ENCODE measurements around the gene PRKCE. TPM values are rescaled to one million over a fixed set of nuclear protein-coding genes. Genes with fewer than 3 reads are reported as not detected.
"Not testable (repeated sequence)": the region's sequence is repeated elsewhere in the genome, so short reads cannot be mapped to it uniquely, and the experiment has no call there.

The PRKCE gene
- total RNA-seq, 1 donor from 2014 or later: 2.4 TPM

- DNase-seq (ENCODE audit: low read depth): no peak
Measured at GRCh38 chr2:45883603-45884000, 232.1 kb downstream of the PRKCE start.

GRCh38 chr2:45884126-45884525, 232.7 kb downstream of the PRKCE start:
- DNase-seq (ENCODE audit: low read depth): no peak

- peak; percentile 44 for DNase-seq (ENCODE audit: low read depth)
Measured at GRCh38 chr2:45885171-45885621, 233.7 kb downstream of the PRKCE start.

GRCh38 chr2:45886171-45886663, 234.7 kb downstream of the PRKCE start:
- DNase-seq (ENCODE audit: low read depth): no peak

GRCh38 chr2:45888167-45888566, 236.7 kb downstream of the PRKCE start:
- peak; percentile 25 for DNase-seq (ENCODE audit: low read depth)

- no peak for DNase-seq (ENCODE audit: low read depth)
Measured at GRCh38 chr2:45888641-45889040, 237.2 kb downstream of the PRKCE start.

GRCh38 chr2:45889053-45889452, 237.6 kb downstream of the PRKCE start:
- DNase-seq (ENCODE audit: low read depth): no peak

GRCh38 chr2:45889620-45890370, 238.3 kb downstream of the PRKCE start:
- no peak for DNase-seq (ENCODE audit: low read depth)

- not testable (repeated sequence) for DNase-seq (ENCODE audit: low read depth)
Measured at GRCh38 chr2:45890371-45890646, 238.8 kb downstream of the PRKCE start.

GRCh38 chr2:45890819-45891218, 239.3 kb downstream of the PRKCE start:
- no peak for DNase-seq (ENCODE audit: low read depth)

- DNase-seq (ENCODE audit: low read depth): peak; percentile 27
Measured at GRCh38 chr2:45891719-45892424, 240.4 kb downstream of the PRKCE start.

- no peak for DNase-seq (ENCODE audit: low read depth)
Measured at GRCh38 chr2:45892425-45892745, 240.9 kb downstream of the PRKCE start.

GRCh38 chr2:45892757-45893156, 241.3 kb downstream of the PRKCE start:
- no peak for DNase-seq (ENCODE audit: low read depth)

- no peak for DNase-seq (ENCODE audit: low read depth)
Measured at GRCh38 chr2:45894211-45894610, 242.7 kb downstream of the PRKCE start.

GRCh38 chr2:45895241-45895861, 243.9 kb downstream of the PRKCE start:
- DNase-seq (ENCODE audit: low read depth): no peak

- no peak for DNase-seq (ENCODE audit: low read depth)
Measured at GRCh38 chr2:45896311-45896710, 244.8 kb downstream of the PRKCE start.

- DNase-seq (ENCODE audit: low read depth): no peak
Measured at GRCh38 chr2:45897842-45898241, 246.4 kb downstream of the PRKCE start.

- no peak for DNase-seq (ENCODE audit: low read depth)
Measured at GRCh38 chr2:45898819-45899218, 247.3 kb downstream of the PRKCE start.

GRCh38 chr2:45899926-45900325, 248.5 kb downstream of the PRKCE start:
- DNase-seq (ENCODE audit: low read depth): no peak

GRCh38 chr2:45901468-45902032, 250.1 kb downstream of the PRKCE start:
- no peak for DNase-seq (ENCODE audit: low read depth)

GRCh38 chr2:45902380-45902779, 250.9 kb downstream of the PRKCE start:
- no peak for DNase-seq (ENCODE audit: low read depth)

GRCh38 chr2:45902781-45903375, 251.4 kb downstream of the PRKCE start:
- no peak for DNase-seq (ENCODE audit: low read depth)
